GM19351 (cell line): ENCODE data around the gene MITF.

Source experiments
- ATAC-seq: cut with Tn5 transposase; IDR thresholded peaks from one replicate; pipeline ENCODE4 v1.9.1; 2021; ENCODE audit warnings: mild to moderate bottlenecking, moderate library complexity; ENCODE audit not compliant: unreplicated experiment

The MITF gene

DNA sequence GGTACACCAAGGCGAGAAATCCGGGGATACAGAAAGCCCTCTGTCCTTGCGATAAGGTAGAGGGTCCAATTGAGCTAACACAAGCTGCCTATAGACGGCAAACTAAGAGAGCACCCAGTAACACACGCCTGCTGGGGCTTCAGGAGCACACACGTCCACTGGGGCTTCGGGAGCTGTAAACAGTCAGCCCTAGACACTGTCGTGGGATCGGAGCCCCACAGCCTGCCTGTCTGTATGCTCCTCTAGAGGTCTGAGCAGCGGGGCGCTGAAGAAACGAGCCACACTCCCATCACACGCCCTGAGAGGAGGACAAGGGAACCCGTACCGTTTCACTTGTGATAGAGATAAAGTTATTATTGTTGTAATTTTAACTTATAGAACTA lies 260.8 kb downstream of the MITF start:
- no peak for ATAC-seq

DNA sequence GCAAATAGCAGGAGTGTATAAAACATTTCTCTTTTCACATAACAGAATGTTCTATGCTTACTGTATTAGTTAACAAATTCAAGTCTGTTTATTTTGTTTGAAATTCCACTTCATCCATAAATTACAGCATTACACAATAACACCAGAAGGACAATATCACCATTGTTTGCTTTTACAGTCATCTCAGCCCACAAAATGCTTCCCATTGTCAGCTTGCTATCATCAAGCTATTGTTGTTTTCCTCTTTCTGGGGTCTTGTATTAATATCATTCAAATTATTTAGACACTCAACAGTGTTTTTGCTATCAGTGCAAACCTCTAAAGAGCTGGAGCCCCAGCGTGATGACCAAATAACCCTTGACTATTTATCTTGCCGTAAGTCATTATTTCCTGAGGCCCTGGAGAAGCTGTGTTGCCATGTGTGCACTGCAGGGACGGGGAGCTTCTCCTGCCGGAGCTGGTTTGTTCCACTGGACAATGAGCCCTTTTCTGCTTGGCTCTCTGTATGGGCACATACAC lies 261.4 kb downstream of the MITF start:
- ATAC-seq: no peak

DNA sequence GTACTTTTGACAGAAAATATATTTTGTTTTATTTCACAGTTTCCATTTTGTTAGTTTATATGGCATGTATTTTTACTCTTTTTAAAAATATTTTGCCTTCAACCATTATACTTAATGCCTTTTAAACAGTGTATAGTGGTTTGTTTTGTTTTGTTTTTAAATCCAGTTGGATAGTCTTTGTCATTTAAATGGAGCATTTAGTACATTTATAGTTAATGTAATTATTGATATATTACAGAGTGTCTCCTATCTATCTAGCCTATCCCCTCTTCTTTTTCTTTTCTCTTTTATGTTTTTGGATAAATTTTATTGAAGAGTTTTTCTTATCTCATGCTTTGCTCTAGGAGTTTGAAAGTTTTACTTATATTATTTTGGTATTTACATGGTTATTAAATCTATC lies 263.9 kb downstream of the MITF start:
- ATAC-seq: no peak

DNA sequence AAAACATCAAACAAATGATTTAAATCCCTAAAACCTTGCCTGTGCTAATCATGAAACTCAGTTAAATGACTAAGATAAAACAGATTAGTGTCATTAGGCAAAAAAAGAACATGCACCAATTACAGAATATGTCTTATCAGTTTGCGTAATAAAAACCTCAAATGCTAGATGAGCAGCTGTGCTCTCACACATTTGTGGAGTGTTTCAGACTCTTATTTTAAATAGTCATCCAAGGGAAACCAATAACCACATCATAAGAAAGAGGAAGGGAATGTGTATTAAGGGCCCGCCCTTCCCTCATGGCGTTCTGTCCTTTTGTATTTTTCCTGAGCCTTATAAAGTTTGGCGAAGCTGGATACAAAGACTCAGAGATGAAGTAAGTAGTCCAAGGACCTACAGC lies 266.8 kb downstream of the MITF start:
- no peak for ATAC-seq

DNA sequence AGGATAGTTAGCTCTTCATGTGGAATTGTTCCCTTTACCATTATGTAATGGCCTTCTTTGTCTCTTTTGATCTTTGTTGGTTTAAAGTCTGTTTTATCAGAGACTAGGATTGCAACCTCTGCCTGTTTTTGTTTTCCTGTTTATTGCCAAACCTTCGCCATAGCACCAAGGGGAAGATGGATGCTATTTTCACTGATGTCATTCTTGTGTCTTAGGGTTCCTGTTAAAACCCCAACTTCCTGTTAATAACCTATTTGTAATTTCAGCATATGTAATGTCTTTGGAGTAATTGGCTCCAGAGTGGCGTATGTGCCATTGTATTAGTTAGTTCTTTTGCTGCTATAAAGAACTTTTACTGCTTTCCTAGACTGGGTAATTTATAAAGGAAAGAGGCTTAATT lies 271.1 kb downstream of the MITF start:
- ATAC-seq: no peak

DNA sequence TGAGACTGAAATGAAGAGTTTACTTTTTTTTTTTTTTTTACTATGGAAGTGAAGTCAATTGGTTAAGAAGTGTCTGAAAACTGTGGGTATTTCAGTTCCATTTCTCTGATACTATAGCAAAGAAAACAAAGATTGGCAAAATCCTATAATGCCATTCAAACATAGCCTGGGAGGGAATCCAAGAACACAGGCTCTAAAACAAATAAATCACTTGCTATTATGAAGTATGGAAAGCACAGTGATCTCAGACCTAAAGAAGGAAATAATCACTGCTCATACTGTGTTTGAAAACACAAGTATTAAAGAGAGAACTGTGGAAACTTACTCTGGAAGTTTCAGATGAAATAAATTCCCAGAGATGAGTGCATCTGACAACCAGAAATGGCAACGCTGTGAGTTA lies 272.3 kb downstream of the MITF start:
- ATAC-seq: no peak
